Measurements from ENCODE around the gene SPEG. TPM values are rescaled to one million over a fixed set of nuclear protein-coding genes. Genes with fewer than 3 reads are reported as not detected.

SPEG gene
- polyA plus RNA-seq, 1 donor = 235 TPM

GRCh38 chr2:219443016-219443696, 8.5 kb downstream of the SPEG start:
- no peak for DNase-seq (ENCODE audit: low read depth)

GRCh38 chr2:219443697-219444023, 9.0 kb downstream of the SPEG start:
- no peak for DNase-seq (ENCODE audit: low read depth)

- no peak for DNase-seq (ENCODE audit: low read depth)
Observed at GRCh38 chr2:219444566-219445091, 10.0 kb downstream of the SPEG start.

- no peak for DNase-seq (ENCODE audit: low read depth)
Observed at GRCh38 chr2:219445220-219445640, 10.6 kb downstream of the SPEG start.

- no peak for DNase-seq (ENCODE audit: low read depth)
Observed at GRCh38 chr2:219446101-219446504, 11.5 kb downstream of the SPEG start.

GRCh38 chr2:219446689-219447088, 12.0 kb downstream of the SPEG start:
- no peak for DNase-seq (ENCODE audit: low read depth)

- no peak for DNase-seq (ENCODE audit: low read depth)
Observed at GRCh38 chr2:219447242-219448098, 12.8 kb downstream of the SPEG start.

GRCh38 chr2:219448099-219448775, 13.6 kb downstream of the SPEG start:
- no peak for DNase-seq (ENCODE audit: low read depth)

GRCh38 chr2:219448776-219449341, 14.2 kb downstream of the SPEG start:
- DNase-seq (ENCODE audit: low read depth) = no peak

GRCh38 chr2:219449609-219450008, 15.0 kb downstream of the SPEG start:
- no peak for DNase-seq (ENCODE audit: low read depth)

- no peak for DNase-seq (ENCODE audit: low read depth)
Observed at GRCh38 chr2:219451661-219452360, 17.2 kb downstream of the SPEG start.

GRCh38 chr2:219452361-219453317, 18.0 kb downstream of the SPEG start:
- no peak for DNase-seq (ENCODE audit: low read depth)

- no peak for DNase-seq (ENCODE audit: low read depth)
Observed at GRCh38 chr2:219453671-219454590, 19.3 kb downstream of the SPEG start.

GRCh38 chr2:219455581-219455980, 20.9 kb downstream of the SPEG start:
- DNase-seq (ENCODE audit: low read depth) = no peak

- no peak for DNase-seq (ENCODE audit: low read depth)
Observed at GRCh38 chr2:219457784-219458369, 23.2 kb downstream of the SPEG start.

GRCh38 chr2:219458996-219459395, 24.4 kb downstream of the SPEG start:
- DNase-seq (ENCODE audit: low read depth) = no peak

- no peak for DNase-seq (ENCODE audit: low read depth)
Observed at GRCh38 chr2:219459460-219460311, 25.0 kb downstream of the SPEG start.

- no peak for DNase-seq (ENCODE audit: low read depth)
Observed at GRCh38 chr2:219460424-219460926, 25.8 kb downstream of the SPEG start.

Measured in forelimb muscle (tissue), 1 donor.